ENCODE measurements around the gene PLEKHA1.

DNA sequence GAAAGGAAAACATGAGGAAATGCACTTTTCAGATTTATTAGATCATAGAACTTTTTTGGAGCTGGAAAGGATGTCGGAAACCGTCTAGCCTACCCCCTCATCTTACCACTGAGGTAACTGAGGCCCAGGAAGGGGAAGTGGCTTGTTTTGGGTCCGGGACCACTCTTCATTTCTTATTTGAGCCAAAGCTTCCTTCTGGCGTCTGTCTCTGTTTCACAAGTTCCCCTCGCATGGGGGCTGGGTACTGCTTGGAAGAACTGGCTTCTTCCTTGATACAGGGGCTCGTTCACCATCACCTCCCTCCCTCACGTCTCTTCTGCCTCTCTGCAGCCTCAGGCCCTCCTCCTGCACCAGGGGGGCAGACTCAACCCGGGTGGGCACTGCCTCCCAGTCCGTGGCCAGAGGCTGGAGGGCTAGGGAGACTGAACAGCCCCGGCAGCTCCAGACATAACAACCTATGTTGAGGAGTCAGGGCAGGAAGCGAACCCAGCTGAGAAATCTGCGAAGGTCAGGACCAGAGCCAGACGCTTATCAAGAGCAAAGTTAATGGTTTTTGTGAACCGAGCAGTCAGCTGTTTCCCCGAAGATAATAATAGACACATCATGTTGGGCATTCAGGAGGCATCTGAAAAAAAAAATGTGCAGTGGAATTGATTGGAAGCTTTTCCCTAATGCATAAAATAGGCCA lies 99.8 kb downstream of the PLEKHA1 start:
- TF ChIP-seq, protein P1, sequence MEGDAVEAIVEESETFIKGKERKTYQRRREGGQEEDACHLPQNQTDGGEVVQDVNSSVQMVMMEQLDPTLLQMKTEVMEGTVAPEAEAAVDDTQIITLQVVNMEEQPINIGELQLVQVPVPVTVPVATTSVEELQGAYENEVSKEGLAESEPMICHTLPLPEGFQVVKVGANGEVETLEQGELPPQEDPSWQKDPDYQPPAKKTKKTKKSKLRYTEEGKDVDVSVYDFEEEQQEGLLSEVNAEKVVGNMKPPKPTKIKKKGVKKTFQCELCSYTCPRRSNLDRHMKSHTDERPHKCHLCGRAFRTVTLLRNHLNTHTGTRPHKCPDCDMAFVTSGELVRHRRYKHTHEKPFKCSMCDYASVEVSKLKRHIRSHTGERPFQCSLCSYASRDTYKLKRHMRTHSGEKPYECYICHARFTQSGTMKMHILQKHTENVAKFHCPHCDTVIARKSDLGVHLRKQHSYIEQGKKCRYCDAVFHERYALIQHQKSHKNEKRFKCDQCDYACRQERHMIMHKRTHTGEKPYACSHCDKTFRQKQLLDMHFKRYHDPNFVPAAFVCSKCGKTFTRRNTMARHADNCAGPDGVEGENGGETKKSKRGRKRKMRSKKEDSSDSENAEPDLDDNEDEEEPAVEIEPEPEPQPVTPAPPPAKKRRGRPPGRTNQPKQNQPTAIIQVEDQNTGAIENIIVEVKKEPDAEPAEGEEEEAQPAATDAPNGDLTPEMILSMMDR (IDR thresholded peaks at IDR 0.05; ENCODE audit: extremely low read depth in 1 of 2, insufficient read depth in 1 of 2, low read depth in 1 of 2, low read length in 2 of 2) = no peak
- TF ChIP-seq POLR2A (IDR thresholded peaks at IDR 0.05; ENCODE audit: low read depth, low read length) (peak; percentile 42), MAX (IDR thresholded peaks at IDR 0.05; ENCODE audit: insufficient read depth, insufficient read length) (peak; percentile 7), POLR2AphosphoS5 (IDR thresholded peaks at IDR 0.05; ENCODE audit: insufficient read depth, low read depth, low read length) (peak; percentile 91)
